D721Med (cell line): ENCODE data around the gene ANO8.

Source experiments
- DNase-seq: peaks from one replicate; pipeline ENCODE4 v3.0.0; 2011; ENCODE audit warnings: low spot score; ENCODE audit not compliant: insufficient read length
- FAIRE-seq: peaks from 2 replicates; lab custom pipeline; 2011; peaks lifted over from hg19 to GRCh38; lab: Jason Lieb, UNC
- TF ChIP-seq, protein P1 (sequence below): IDR thresholded peaks from 2 replicates; pipeline ENCODE4 v1.5.1; 2012; ENCODE audit warnings: mild to moderate bottlenecking, control low read depth; ENCODE audit not compliant: insufficient read depth; ENCODE audit errors: missing control alignments

Gene ANO8

GRCh38 chr19:17341845-17342244, 7.2 kb upstream of the ANO8 start:
- FAIRE-seq (no peak), DNase-seq (no peak)
- TF ChIP-seq, protein P1, sequence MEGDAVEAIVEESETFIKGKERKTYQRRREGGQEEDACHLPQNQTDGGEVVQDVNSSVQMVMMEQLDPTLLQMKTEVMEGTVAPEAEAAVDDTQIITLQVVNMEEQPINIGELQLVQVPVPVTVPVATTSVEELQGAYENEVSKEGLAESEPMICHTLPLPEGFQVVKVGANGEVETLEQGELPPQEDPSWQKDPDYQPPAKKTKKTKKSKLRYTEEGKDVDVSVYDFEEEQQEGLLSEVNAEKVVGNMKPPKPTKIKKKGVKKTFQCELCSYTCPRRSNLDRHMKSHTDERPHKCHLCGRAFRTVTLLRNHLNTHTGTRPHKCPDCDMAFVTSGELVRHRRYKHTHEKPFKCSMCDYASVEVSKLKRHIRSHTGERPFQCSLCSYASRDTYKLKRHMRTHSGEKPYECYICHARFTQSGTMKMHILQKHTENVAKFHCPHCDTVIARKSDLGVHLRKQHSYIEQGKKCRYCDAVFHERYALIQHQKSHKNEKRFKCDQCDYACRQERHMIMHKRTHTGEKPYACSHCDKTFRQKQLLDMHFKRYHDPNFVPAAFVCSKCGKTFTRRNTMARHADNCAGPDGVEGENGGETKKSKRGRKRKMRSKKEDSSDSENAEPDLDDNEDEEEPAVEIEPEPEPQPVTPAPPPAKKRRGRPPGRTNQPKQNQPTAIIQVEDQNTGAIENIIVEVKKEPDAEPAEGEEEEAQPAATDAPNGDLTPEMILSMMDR, result no peak

DNA sequence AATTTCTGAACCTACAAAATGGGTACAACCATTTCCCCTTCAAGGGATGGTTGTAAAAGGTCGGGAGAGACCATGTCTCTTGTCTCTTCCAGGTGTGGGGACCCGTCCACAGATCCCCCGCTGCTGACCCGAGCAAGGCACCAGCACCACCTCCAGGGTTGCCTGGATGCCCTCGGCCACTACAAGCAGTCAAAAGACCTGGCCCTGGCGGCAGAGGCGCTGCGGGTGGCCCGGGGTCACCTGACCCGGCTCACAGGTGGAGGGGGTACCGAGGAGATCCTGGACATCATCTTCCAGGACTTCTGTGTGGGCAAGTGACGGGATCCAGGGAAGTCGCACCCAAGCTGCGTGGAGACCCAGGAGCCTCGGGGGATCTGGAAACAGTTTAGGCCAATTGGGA, 6.7 kb upstream of the ANO8 start:
- TF ChIP-seq, protein P1, result no peak
- FAIRE-seq (no peak), DNase-seq (no peak)

GRCh38 chr19:17340871-17341357, 6.3 kb upstream of the ANO8 start:
- no peak for DNase-seq
- TF ChIP-seq, protein P1, result no peak
- no peak for FAIRE-seq

DNA sequence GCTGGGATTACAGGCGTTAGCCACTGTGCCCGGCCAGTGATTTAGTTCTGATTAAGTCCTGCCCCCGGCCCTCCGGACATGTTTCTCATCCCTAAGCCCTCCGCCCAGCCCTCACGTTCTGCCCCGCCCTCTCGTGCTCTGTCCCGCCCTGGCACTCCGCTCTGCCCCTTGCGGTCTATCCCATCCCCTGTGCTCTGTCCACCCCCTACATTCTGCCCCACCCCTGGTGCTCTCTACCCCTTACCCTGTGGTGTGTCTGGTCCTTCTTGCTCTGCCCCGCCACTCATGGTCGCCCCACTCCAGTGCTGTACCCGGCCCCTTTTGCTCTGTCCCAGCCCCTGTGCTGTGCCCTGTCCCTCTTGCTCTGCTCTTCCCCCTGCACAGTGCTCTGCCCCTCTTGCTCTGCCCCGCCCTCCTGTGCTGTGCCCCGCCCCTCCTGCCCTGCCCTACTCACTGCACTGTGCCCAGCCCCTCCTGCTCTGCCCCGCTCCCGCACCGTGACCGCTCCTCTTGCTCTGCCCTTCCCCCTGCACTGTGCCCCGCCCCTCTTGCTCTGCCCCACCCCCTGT, 5.7 kb upstream of the ANO8 start:
- TF ChIP-seq, protein P1, result no peak
- FAIRE-seq (no peak), DNase-seq (no peak)

DNA sequence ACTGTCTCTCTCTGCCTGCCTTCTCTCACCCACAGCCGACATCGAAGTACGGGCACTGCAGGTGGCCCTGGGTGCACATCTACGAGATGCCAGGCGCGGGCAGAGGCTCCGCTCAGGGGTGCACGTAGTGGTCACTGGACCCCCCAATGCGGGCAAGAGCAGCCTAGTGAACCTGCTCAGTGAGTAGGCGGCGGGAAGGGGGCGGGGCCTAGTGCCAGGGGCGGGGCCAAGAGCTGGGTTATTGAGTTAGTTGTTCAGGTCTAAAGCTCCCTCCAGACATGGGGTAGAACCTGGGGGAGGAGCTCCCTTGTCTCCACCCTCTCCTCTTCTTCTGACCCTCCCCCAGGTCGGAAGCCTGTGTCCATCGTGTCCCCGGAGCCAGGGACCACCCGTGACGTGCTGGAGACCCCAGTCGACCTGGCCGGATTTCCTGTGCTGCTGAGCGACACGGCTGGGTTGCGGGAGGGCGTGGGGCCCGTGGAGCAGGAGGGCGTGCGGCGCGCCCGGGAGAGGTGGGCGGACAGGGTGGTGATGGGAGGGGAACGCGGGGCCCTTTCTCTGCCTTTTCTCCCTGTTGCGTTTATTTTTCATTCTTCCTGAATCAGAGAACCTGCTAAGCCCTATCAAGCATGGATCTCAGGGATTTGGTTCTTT, 4.6 kb upstream of the ANO8 start:
- FAIRE-seq, result no peak
- TF ChIP-seq, protein P1, result no peak
- DNase-seq, result no peak

- no peak for DNase-seq
- TF ChIP-seq, protein P1, result no peak
- FAIRE-seq, result no peak
Measured at GRCh38 chr19:17338433-17339078, 3.9 kb upstream of the ANO8 start.
